Keratinocyte (primary cell): Measurements from ENCODE around the gene HNRNPLL. TPM values are rescaled to one million over a fixed set of nuclear protein-coding genes. Genes with fewer than 3 reads are reported as not detected.

Source experiments
- DNase-seq: peaks from one replicate; pipeline ENCODE4 v3.0.0-alpha.2; 2011; ENCODE audit warnings: low read depth, missing footprints, low spot score
- FAIRE-seq: peaks from 2 replicates; lab custom pipeline; 2011; peaks lifted over from hg19 to GRCh38; lab: Jason Lieb, UNC
- H2AFZ ChIP-seq: 2 replicates; pipeline ENCODE4 v1.6.0; 2012; ENCODE audit warnings: low read length, control low read depth, inconsistent platforms; ENCODE audit not compliant: control insufficient read depth
- H3K27ac ChIP-seq: 2 replicates; pipeline ENCODE4 v1.5.1; 2011; ENCODE audit warnings: low read length; ENCODE audit not compliant: control insufficient read depth, insufficient read depth
- H3K27me3 ChIP-seq: 3 replicates; pipeline ENCODE4 v1.6.0; 2011; ENCODE audit warnings: low read length; ENCODE audit not compliant: control insufficient read depth, insufficient read depth; ENCODE audit errors: extremely low read depth
- H3K36me3 ChIP-seq, 2 experiments: 2 replicates in 1 of 2; 3 replicates in 1 of 2; pipeline ENCODE4 v1.5.1; 2011; ENCODE audit warnings: low read length in 2 of 2, mild to moderate bottlenecking in 1 of 2; ENCODE audit not compliant: control insufficient read depth in 2 of 2, insufficient read depth in 2 of 2; ENCODE audit errors: extremely low read depth in 1 of 2
- H3K4me1 ChIP-seq: 3 replicates; pipeline ENCODE4 v1.5.1; 2011; ENCODE audit warnings: low read length; ENCODE audit not compliant: control insufficient read depth, insufficient read depth; ENCODE audit errors: extremely low read depth
- H3K4me2 ChIP-seq: 3 replicates; pipeline ENCODE4 v1.6.0; 2011; ENCODE audit warnings: low read depth, low read length; ENCODE audit not compliant: control insufficient read depth, insufficient read depth; ENCODE audit errors: extremely low read depth
- H3K4me3 ChIP-seq, 3 experiments: fragments of 200-600 bp in 1 of 3; sonication (generic) in 1 of 3; 2 replicates in 2 of 3; 3 replicates in 1 of 3; pipeline ENCODE4 v1.5.1; 2011 to 2016; ENCODE audit warnings: low read length in 3 of 3, mild to moderate bottlenecking in 3 of 3, control low read depth in 2 of 3, inconsistent platforms in 1 of 3, low read depth in 1 of 3, mixed read lengths in 1 of 3, mixed run types in 1 of 3, moderate library complexity in 1 of 3; ENCODE audit not compliant: control insufficient read depth in 2 of 3, insufficient read depth in 2 of 3; ENCODE audit errors: extremely low read depth in 1 of 3
- H3K79me2 ChIP-seq: 2 replicates; pipeline ENCODE4 v1.6.0; 2012; ENCODE audit warnings: low read length; ENCODE audit not compliant: control insufficient read depth, insufficient read depth
- H3K9ac ChIP-seq: 3 replicates; pipeline ENCODE4 v1.6.0; 2011; ENCODE audit warnings: low read length; ENCODE audit not compliant: control insufficient read depth, insufficient read depth; ENCODE audit errors: extremely low read depth
- H3K9me1 ChIP-seq: 3 replicates; pipeline ENCODE4 v1.6.0; 2011; ENCODE audit warnings: low read length; ENCODE audit not compliant: control insufficient read depth, insufficient read depth; ENCODE audit errors: extremely low read depth
- H3K9me3 ChIP-seq: 2 replicates; pipeline ENCODE4 v1.5.1; 2012; ENCODE audit warnings: low read depth, low read length; ENCODE audit not compliant: control insufficient read depth
- H4K20me1 ChIP-seq: 3 replicates; pipeline ENCODE4 v1.6.0; 2011; ENCODE audit warnings: low read length; ENCODE audit not compliant: control insufficient read depth, insufficient read depth; ENCODE audit errors: extremely low read depth
- EZH2 ChIP-seq: IDR thresholded peaks from one replicate; pipeline ENCODE4 v1.6.1; 2012; ENCODE audit warnings: inconsistent platforms, mild to moderate bottlenecking, low read length, moderate library complexity
- dilution Hi-C: fragments of 300-500 bp; cut with MboI; formaldehyde crosslinking; loops from one replicate; pipeline ENCODE4 v1.7.0; 2020; ENCODE audit warnings: low sequenced_read_pairs; ENCODE audit not compliant: extremely low pct_ligation_motif_present
- polyA plus RNA-seq, 5 experiments: library from polyadenylated mRNA; depleted of rRNA in 3 of 5; stranded (reverse) in 3 of 5; stranded (forward) in 1 of 5; unstranded in 1 of 5; fragments of >200 nt; gene quantifications; 1 replicate in 1 of 5; 2 replicates in 3 of 5; 3 replicates in 1 of 5; pipeline versions ENCODE4 v1.2.1 to v1.2.3, GENCODE V29; 2011 to 2012; ENCODE audit warnings: missing spikeins in 2 of 5, low read depth in 1 of 5, low replicate concordance in 1 of 5
- TF ChIP-seq, protein P1 (sequence below), 3 experiments: IDR thresholded peaks in 1 of 3; conservative IDR thresholded peaks in 1 of 3; optimal IDR thresholded peaks in 1 of 3; 2 replicates in 2 of 3; 3 replicates in 1 of 3; pipeline versions ENCODE3 to v1.5.1; 2011; ENCODE audit warnings: low read length in 3 of 3, mild to moderate bottlenecking in 3 of 3, moderate library complexity in 2 of 3, control low read depth in 1 of 3, inconsistent platforms in 1 of 3; ENCODE audit not compliant: insufficient read depth in 2 of 3; ENCODE audit errors: extremely low read depth in 1 of 3

Gene HNRNPLL
- polyA plus RNA-seq, 1 donor (not counting 4 experiments of a cell fraction or from before 2014, with no cell fraction given), result 53.8 TPM

GRCh38 chr2:38574278-38574677, 28.4 kb downstream of the HNRNPLL start:
- TF ChIP-seq, protein P1, sequence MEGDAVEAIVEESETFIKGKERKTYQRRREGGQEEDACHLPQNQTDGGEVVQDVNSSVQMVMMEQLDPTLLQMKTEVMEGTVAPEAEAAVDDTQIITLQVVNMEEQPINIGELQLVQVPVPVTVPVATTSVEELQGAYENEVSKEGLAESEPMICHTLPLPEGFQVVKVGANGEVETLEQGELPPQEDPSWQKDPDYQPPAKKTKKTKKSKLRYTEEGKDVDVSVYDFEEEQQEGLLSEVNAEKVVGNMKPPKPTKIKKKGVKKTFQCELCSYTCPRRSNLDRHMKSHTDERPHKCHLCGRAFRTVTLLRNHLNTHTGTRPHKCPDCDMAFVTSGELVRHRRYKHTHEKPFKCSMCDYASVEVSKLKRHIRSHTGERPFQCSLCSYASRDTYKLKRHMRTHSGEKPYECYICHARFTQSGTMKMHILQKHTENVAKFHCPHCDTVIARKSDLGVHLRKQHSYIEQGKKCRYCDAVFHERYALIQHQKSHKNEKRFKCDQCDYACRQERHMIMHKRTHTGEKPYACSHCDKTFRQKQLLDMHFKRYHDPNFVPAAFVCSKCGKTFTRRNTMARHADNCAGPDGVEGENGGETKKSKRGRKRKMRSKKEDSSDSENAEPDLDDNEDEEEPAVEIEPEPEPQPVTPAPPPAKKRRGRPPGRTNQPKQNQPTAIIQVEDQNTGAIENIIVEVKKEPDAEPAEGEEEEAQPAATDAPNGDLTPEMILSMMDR (optimal IDR thresholded peaks at IDR 0.05 in 1 of 3, IDR thresholded peaks at IDR 0.05 in 1 of 3, conservative IDR thresholded peaks at IDR 0.05 in 1 of 3; ENCODE audit: extremely low read depth in 1 of 3, insufficient read depth in 2 of 3, low read length in 3 of 3), result no peak
- TF ChIP-seq EZH2, result no peak
- DNase-seq, result no peak
- no peaks in the 10 kb centered on the region for H3K9me3 ChIP-seq
- FAIRE-seq, result no peak
- dilution Hi-C loops, result loop anchor here (25.0 kb wide), 1 partner anchor 163 kb away; no protein-coding TSS in a partner anchor
- no peaks in the 10 kb centered on the region for H3K27me3 ChIP-seq
- H3K4me3 ChIP-seq, result no peak overlapping the region
- no peak overlapping the region for H3K27ac ChIP-seq
- H3K9me1 ChIP-seq, result no peaks in the 10 kb centered on the region
- H3K4me1 ChIP-seq, result no peaks in the 10 kb centered on the region
- H3K4me2 ChIP-seq, result no peak overlapping the region
- H3K36me3 ChIP-seq, result peaks cover 10 to 11% of the 10 kb centered on the region in 2 experiments
- H3K79me2 ChIP-seq, result no peaks in the 10 kb centered on the region
- no peaks in the 10 kb centered on the region for H4K20me1 ChIP-seq
- no peak overlapping the region for H3K9ac ChIP-seq
- H2AFZ ChIP-seq, result no peak overlapping the region

- FAIRE-seq (no peak), DNase-seq (no peak)
- dilution Hi-C loops, result loop anchor here (25.0 kb wide), 1 partner anchor 165 kb away; no protein-coding TSS in a partner anchor
- no peak overlapping the region for H3K9ac ChIP-seq
- TF ChIP-seq, protein P1 (optimal IDR thresholded peaks at IDR 0.05 in 1 of 3, IDR thresholded peaks at IDR 0.05 in 1 of 3, conservative IDR thresholded peaks at IDR 0.05 in 1 of 3; ENCODE audit: extremely low read depth in 1 of 3, insufficient read depth in 2 of 3, low read length in 3 of 3), result no peak
- TF ChIP-seq EZH2, result no peak
- no peak overlapping the region for H2AFZ ChIP-seq
- no peak overlapping the region for H3K4me3 ChIP-seq
- H3K27ac ChIP-seq, result no peak overlapping the region
- no peaks in the 10 kb centered on the region for H4K20me1 ChIP-seq
- H3K4me2 ChIP-seq, result no peak overlapping the region
- H3K27me3 ChIP-seq, result no peaks in the 10 kb centered on the region
- no peaks in the 10 kb centered on the region for H3K79me2 ChIP-seq
- no peaks in the 10 kb centered on the region for H3K4me1 ChIP-seq
- H3K9me3 ChIP-seq, result no peaks in the 10 kb centered on the region
- no peaks in the 10 kb centered on the region for H3K9me1 ChIP-seq
- peaks cover 15 to 16% of the 10 kb centered on the region in 2 experiments for H3K36me3 ChIP-seq
Observed at GRCh38 chr2:38572167-38572566, 30.6 kb downstream of the HNRNPLL start.
